ENCODE measurements around the gene GRID2IP.

- TF ChIP-seq CTCF (IDR thresholded peaks at IDR 0.05; ENCODE audit: insufficient read depth, low read length, poor library complexity, severe bottlenecking): no peak
- no peak for TF ChIP-seq EZH2phosphoT487 (conservative IDR thresholded peaks at IDR 0.05; ENCODE audit: low read length)
Measured at GRCh38 chr7:6491194-6491593, 60.1 kb downstream of the GRID2IP start.

Data from SU-DHL-6 (cell line).